AG04450 (cell line): ENCODE results near the gene ASNSD1. TPM values are rescaled to one million over a fixed set of nuclear protein-coding genes. Genes with fewer than 3 reads are reported as not detected.
"Not testable (repeated sequence)": the region's sequence is repeated elsewhere in the genome, so short reads cannot be mapped to it uniquely, and the experiment has no call there.

ENCODE experiments used
- CTCF ChIA-PET: fragments of 300-600, 350-600 bp; formaldehyde crosslinking; extraction: SDS; loops from one replicate; lab custom pipeline; 2022; ENCODE audit warnings: antibody characterized with exemption, inconsistent platforms; lab: Charles Lee
- POLR2A ChIA-PET: fragments of 350-600 bp; formaldehyde crosslinking; extraction: SDS; loops from one replicate; lab custom pipeline; 2021; ENCODE audit warnings: antibody characterized with exemption, inconsistent platforms; lab: Yijun Ruan, JAX
- DNase-seq: peaks from one replicate; pipeline ENCODE4 v3.0.0-alpha.2; 2011; ENCODE audit warnings: low read depth, low spot score
- H3K27ac ChIP-seq: one replicate; pipeline ENCODE4 v1.5.1; 2012; ENCODE audit warnings: low read depth, low read length, control low read depth
- H3K27me3 ChIP-seq: one replicate; pipeline ENCODE4 v1.6.0; 2012; ENCODE audit warnings: low read length; ENCODE audit not compliant: control insufficient read depth, insufficient read depth
- H3K4me3 ChIP-seq: 2 replicates; pipeline ENCODE4 v1.5.1; 2011; ENCODE audit warnings: mild to moderate bottlenecking, low read depth, low read length, control low read depth
- H3K9me3 ChIP-seq: 2 replicates; pipeline ENCODE4 v1.5.1; 2012; ENCODE audit warnings: low read length; ENCODE audit not compliant: control insufficient read depth, insufficient read depth
- polyA plus RNA-seq: library from polyadenylated mRNA; depleted of rRNA; stranded (reverse); fragments of >200 nt; gene quantifications from 2 replicates; pipeline ENCODE4 v1.2.3, GENCODE V29; 2011
- TF ChIP-seq, protein P1 (sequence below): IDR thresholded peaks from 2 replicates; pipeline ENCODE4 v1.5.1; 2011; ENCODE audit warnings: low read depth, low read length, control low read depth, inconsistent platforms

ASNSD1 gene
- polyA plus RNA-seq, 1 experiment, result 50.1 TPM

DNA sequence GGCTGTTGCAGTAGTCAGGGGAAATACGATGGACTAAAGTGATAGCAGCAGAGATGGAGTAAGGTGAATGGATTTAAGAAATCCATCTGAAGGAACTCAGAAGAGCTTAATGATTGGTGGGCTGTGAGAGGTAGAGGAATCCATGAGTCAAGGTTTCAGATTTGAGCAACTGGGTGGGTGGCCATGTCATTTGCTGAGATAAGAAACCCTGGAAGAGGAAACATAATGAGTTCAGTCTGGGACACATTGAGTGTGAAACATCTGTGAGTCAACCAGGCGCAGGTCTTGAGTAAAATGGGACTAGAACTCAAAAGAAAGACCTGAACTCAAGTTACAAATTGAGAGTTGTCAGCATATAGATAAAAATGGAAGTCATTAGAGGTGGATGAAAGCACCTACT is 19.7 kb upstream of the ASNSD1 start:
- no peak overlapping the region for H3K27ac ChIP-seq
- CTCF ChIA-PET, result interaction anchor here (1.1 kb wide), 1 partner anchor 19 kb away, joined by 4 read pairs; no protein-coding TSS in a partner anchor
- no peaks in the 10 kb centered on the region for H3K9me3 ChIP-seq
- TF ChIP-seq, protein P1, sequence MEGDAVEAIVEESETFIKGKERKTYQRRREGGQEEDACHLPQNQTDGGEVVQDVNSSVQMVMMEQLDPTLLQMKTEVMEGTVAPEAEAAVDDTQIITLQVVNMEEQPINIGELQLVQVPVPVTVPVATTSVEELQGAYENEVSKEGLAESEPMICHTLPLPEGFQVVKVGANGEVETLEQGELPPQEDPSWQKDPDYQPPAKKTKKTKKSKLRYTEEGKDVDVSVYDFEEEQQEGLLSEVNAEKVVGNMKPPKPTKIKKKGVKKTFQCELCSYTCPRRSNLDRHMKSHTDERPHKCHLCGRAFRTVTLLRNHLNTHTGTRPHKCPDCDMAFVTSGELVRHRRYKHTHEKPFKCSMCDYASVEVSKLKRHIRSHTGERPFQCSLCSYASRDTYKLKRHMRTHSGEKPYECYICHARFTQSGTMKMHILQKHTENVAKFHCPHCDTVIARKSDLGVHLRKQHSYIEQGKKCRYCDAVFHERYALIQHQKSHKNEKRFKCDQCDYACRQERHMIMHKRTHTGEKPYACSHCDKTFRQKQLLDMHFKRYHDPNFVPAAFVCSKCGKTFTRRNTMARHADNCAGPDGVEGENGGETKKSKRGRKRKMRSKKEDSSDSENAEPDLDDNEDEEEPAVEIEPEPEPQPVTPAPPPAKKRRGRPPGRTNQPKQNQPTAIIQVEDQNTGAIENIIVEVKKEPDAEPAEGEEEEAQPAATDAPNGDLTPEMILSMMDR, result no peak
- no peak overlapping the region for H3K4me3 ChIP-seq
- no peaks in the 10 kb centered on the region for H3K27me3 ChIP-seq
- POLR2A ChIA-PET, result interaction anchor here (1.6 kb wide), 1 partner anchor 61 kb away, joined by 3 read pairs; the partner anchor contains the start of gene SLC40A1
- no peak for DNase-seq

DNA sequence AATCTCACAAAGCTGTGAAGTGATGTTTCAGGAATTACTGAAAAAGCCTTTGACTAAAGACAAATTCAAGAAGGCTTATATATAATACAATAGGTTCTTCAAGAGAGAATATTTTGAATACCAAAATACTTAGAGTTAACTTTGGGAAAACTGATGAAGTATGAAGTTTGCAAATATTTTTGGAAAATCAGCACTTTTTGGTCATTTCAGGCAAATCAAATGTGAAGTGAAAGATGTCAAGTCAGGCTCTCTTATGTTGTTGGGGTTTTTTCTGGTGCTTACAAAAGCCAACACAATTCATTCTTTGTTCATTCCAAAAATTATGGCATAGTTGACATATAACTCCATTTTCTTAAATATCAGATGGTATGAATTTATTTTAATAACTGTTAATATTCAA is 14.7 kb upstream of the ASNSD1 start:
- POLR2A ChIA-PET, result no interaction called here
- H3K27ac ChIP-seq, result no peak overlapping the region
- no peak for DNase-seq
- H3K4me3 ChIP-seq, result no peak overlapping the region
- CTCF ChIA-PET, result no interaction called here
- TF ChIP-seq, protein P1, result no peak
- no peaks in the 10 kb centered on the region for H3K9me3 ChIP-seq
- H3K27me3 ChIP-seq, result no peaks in the 10 kb centered on the region

- POLR2A ChIA-PET, result interaction anchor here (0.6 kb wide), 1 partner anchor 80 kb away, joined by 3 read pairs; no protein-coding TSS in a partner anchor
- no peak overlapping the region for H3K27ac ChIP-seq
- no peak overlapping the region for H3K4me3 ChIP-seq
- H3K27me3 ChIP-seq, result no peaks in the 10 kb centered on the region
- TF ChIP-seq, protein P1, result no peak
- peak; percentile 37 for DNase-seq
- H3K9me3 ChIP-seq, result peaks cover 8% of the 10 kb centered on the region
- CTCF ChIA-PET, result interaction anchor here (1.0 to 3.1 kb wide), 2 partner anchors 13 to 114 kb away, joined by 3 to 35 read pairs; partner anchors contain the start of genes ASNSD1 and OSGEPL1
Measured at GRCh38 chr2:189648846-189649509, 12.3 kb upstream of the ASNSD1 start.

DNA sequence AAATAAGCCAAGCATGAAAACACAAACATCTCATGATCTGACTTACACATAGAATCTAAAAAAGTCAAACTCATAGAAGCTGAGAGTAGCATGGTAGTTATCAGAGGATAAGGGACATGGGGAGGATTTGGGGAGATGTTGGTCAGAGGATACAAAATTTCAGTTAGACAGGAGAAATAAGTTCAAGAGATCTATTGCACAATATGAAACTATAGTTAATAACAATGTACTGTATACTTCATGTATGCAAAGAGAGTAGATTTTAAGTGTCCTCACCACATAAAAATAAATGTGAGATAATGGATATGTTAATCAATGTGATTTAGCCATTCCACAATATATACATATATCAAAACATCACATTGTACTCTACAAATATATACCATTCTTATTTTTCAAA is 10.0 kb upstream of the ASNSD1 start:
- DNase-seq, result no peak
- H3K27ac ChIP-seq, result no peak overlapping the region
- H3K9me3 ChIP-seq, result peaks cover 8% of the 10 kb centered on the region
- no peak overlapping the region for H3K4me3 ChIP-seq
- POLR2A ChIA-PET, result no interaction called here
- TF ChIP-seq, protein P1, result no peak
- H3K27me3 ChIP-seq, result no peaks in the 10 kb centered on the region
- CTCF ChIA-PET, result interaction anchor here (1.1 to 3.1 kb wide), 3 partner anchors 10 to 111 kb away, joined by 3 to 35 read pairs (median 3); partner anchors contain the start of genes ASNSD1 and OSGEPL1

- POLR2A ChIA-PET, CTCF ChIA-PET, DNase-seq: not testable (repeated sequence)
Measured at GRCh38 chr2:189653464-189653863, 7.8 kb upstream of the ASNSD1 start.

More at GRCh38 chr2:189653464-189653863, 7.8 kb upstream of the ASNSD1 start:
- H3K27me3 ChIP-seq, H3K27ac ChIP-seq, H3K4me3 ChIP-seq, H3K9me3 ChIP-seq: not testable (repeated sequence)
